Measurements from ENCODE around the gene GRN. TPM values are rescaled to one million over a fixed set of nuclear protein-coding genes. Genes with fewer than 3 reads are reported as not detected.

Gene GRN
- total and polyA plus RNA-seq, 9 of the 15 experiments (the other 6 are each of a cell fraction or from before 2014, with no cell fraction given), result 5.4 to 75.3 (median 20.7) TPM

DNA sequence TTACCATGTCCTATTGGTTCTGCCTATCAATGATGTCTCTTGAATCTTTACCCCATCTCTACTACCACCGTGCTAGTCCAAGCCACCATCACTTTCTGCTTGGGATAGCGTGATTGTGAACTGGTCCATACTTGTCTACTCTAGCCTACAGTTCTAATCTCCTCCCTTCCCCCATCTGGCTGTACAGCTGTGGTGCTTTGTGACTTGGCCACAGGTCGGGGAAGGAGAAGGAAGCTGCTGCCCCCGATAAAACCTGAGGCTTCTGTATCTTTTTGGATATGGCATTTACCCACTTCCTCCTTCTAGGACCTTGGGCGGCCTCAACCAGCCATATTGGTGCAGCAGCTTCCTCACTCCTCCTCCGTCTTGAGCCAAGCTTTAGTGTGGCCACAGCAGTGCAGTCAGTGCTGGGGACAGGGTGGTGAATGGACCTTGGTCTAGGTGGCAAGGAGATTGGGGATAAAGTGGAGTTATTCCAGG is 44.7 kb downstream of the GRN start (continued):
- TF ChIP-seq, protein P1, sequence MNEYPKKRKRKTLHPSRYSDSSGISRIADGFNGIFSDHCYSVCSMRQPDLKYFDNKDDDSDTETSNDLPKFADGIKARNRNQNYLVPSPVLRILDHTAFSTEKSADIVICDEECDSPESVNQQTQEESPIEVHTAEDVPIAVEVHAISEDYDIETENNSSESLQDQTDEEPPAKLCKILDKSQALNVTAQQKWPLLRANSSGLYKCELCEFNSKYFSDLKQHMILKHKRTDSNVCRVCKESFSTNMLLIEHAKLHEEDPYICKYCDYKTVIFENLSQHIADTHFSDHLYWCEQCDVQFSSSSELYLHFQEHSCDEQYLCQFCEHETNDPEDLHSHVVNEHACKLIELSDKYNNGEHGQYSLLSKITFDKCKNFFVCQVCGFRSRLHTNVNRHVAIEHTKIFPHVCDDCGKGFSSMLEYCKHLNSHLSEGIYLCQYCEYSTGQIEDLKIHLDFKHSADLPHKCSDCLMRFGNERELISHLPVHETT (CRISPR knock-in tag; conservative IDR thresholded peaks at IDR 0.05 in 1 of 2, IDR thresholded peaks at IDR 0.05 in 1 of 2), result peak in 1 of 2 experiments; percentile 89; a peak in 2 of 4 replicates
- no peak for TF ChIP-seq HMGN3 (IDR thresholded peaks at IDR 0.05; ENCODE audit: borderline replicate concordance, extremely low read depth, insufficient read length, low read depth, low read length)
- 0 out of 2 replicates have a peak, but pooled peaks have one; percentile 64 for TF ChIP-seq ZNF175 (CRISPR knock-in tag; IDR thresholded peaks at IDR 0.05; ENCODE audit: low read depth)
- TF ChIP-seq TEAD1 (CRISPR knock-in tag; IDR thresholded peaks at IDR 0.05), result 0 out of 4 replicates have a peak, but pooled peaks of 1 of the 2 experiments have one; percentile 56
- TF ChIP-seq, protein P2, sequence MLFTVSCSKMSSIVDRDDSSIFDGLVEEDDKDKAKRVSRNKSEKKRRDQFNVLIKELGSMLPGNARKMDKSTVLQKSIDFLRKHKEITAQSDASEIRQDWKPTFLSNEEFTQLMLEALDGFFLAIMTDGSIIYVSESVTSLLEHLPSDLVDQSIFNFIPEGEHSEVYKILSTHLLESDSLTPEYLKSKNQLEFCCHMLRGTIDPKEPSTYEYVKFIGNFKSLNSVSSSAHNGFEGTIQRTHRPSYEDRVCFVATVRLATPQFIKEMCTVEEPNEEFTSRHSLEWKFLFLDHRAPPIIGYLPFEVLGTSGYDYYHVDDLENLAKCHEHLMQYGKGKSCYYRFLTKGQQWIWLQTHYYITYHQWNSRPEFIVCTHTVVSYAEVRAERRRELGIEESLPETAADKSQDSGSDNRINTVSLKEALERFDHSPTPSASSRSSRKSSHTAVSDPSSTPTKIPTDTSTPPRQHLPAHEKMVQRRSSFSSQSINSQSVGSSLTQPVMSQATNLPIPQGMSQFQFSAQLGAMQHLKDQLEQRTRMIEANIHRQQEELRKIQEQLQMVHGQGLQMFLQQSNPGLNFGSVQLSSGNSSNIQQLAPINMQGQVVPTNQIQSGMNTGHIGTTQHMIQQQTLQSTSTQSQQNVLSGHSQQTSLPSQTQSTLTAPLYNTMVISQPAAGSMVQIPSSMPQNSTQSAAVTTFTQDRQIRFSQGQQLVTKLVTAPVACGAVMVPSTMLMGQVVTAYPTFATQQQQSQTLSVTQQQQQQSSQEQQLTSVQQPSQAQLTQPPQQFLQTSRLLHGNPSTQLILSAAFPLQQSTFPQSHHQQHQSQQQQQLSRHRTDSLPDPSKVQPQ (CRISPR knock-in tag; IDR thresholded peaks at IDR 0.05; ENCODE audit: borderline replicate concordance), result no peak
- no peak for TF ChIP-seq RUNX1 (IDR thresholded peaks at IDR 0.05; ENCODE audit: low read depth)
- TF ChIP-seq CTCFL (IDR thresholded peaks at IDR 0.05; ENCODE audit: borderline replicate concordance, insufficient read depth, low read depth, low read length, poor library complexity, severe bottlenecking), result no peak
- TF ChIP-seq ZNF444 (CRISPR knock-in tag; IDR thresholded peaks at IDR 0.05), result no peak
- TF ChIP-seq CHCHD3 (CRISPR knock-in tag; IDR thresholded peaks at IDR 0.05), result no peak
- no peak for TF ChIP-seq ZC3H11A (IDR thresholded peaks at IDR 0.05; ENCODE audit: low read depth, low read length)
- no peak for TF ChIP-seq MCM7 (IDR thresholded peaks at IDR 0.05)
- TF ChIP-seq ZKSCAN3 (CRISPR knock-in tag; IDR thresholded peaks at IDR 0.05), result no peak
- TF ChIP-seq FOXK2 (conservative IDR thresholded peaks at IDR 0.05 in 1 of 2, IDR thresholded peaks at IDR 0.05 in 1 of 2; ENCODE audit: low read depth in 2 of 2), result no peak
- no peak for TF ChIP-seq ARID2 (IDR thresholded peaks at IDR 0.05)
- TF ChIP-seq, protein P3, sequence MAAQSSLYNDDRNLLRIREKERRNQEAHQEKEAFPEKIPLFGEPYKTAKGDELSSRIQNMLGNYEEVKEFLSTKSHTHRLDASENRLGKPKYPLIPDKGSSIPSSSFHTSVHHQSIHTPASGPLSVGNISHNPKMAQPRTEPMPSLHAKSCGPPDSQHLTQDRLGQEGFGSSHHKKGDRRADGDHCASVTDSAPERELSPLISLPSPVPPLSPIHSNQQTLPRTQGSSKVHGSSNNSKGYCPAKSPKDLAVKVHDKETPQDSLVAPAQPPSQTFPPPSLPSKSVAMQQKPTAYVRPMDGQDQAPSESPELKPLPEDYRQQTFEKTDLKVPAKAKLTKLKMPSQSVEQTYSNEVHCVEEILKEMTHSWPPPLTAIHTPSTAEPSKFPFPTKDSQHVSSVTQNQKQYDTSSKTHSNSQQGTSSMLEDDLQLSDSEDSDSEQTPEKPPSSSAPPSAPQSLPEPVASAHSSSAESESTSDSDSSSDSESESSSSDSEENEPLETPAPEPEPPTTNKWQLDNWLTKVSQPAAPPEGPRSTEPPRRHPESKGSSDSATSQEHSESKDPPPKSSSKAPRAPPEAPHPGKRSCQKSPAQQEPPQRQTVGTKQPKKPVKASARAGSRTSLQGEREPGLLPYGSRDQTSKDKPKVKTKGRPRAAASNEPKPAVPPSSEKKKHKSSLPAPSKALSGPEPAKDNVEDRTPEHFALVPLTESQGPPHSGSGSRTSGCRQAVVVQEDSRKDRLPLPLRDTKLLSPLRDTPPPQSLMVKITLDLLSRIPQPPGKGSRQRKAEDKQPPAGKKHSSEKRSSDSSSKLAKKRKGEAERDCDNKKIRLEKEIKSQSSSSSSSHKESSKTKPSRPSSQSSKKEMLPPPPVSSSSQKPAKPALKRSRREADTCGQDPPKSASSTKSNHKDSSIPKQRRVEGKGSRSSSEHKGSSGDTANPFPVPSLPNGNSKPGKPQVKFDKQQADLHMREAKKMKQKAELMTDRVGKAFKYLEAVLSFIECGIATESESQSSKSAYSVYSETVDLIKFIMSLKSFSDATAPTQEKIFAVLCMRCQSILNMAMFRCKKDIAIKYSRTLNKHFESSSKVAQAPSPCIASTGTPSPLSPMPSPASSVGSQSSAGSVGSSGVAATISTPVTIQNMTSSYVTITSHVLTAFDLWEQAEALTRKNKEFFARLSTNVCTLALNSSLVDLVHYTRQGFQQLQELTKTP (IDR thresholded peaks at IDR 0.05; ENCODE audit: low read depth in 1 of 2, partially characterized antibody in 2 of 2), result peak in 1 of 2 experiments; percentile 89
- no peak for TF ChIP-seq GTF2F1 (IDR thresholded peaks at IDR 0.05; ENCODE audit: low read depth, low read length)

Data from K562 (cell line).